Measurements from ENCODE around the gene POLN. TPM values are rescaled to one million over a fixed set of nuclear protein-coding genes. Genes with fewer than 3 reads are reported as not detected.
A peak's percentile ranks its signal among the peaks of the same experiment; 100 is the strongest.

The POLN gene
- polyA plus RNA-seq, 1 donor (not counting 4 experiments of a cell fraction or from before 2014, with no cell fraction given): 1.3 TPM

DNA sequence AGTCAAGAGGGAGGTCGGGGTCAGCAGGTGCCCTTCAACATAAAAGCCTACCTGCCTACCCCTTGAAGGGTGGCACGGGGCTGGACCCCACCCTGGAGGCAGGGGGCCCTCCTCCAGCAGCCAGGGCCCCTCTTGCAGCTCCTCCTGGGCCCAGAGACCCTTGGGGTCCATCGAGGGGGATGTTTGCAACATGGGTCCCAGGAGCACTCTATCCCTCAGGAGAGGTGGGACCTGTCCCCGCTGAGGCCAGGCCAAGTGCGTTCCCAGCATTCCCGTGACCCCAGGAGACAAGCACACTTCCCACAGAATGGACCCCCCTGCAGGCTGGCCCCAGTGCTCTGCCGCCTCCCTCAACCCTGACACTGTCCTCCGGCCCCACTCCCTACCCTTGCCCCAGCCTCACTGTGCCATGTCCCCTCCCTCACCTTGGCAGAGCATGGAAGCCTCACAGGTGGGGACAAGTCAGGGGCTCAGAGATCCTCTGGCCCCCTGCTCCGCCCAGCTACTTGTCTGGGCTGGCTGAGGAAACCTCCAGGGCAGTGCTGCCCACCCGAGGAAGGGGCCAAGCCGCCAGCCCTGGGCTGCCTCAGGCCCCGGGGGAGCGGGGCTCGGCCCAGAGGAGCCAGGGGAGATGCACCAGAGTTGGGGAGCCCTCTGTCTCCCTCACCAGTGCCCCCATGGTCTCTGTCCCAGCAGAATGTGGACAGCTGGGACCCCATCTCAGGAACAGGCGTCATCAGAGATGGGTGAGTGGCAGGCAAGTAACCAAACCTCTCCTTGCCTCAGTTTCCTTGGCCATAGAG lies 17.8 kb upstream of the POLN start:
- no peak overlapping the region for H2AFZ ChIP-seq (ENCODE audit: control insufficient read depth, low read length)
- H3K36me3 ChIP-seq (ENCODE audit: control insufficient read depth in 2 of 2, extremely low read depth in 1 of 2, insufficient read depth in 2 of 2, low read length in 2 of 2): peaks cover 3 to 10% of the 10 kb centered on the region in 2 experiments
- FAIRE-seq (no peak), DNase-seq (ENCODE audit: low read depth, low spot score) (no peak)
- no peak overlapping the region for H3K4me3 ChIP-seq (ENCODE audit: control insufficient read depth in 2 of 3, extremely low read depth in 1 of 3, insufficient read depth in 2 of 3, low read depth in 1 of 3, low read length in 3 of 3)
- H3K79me2 ChIP-seq (ENCODE audit: control insufficient read depth, insufficient read depth, low read length): peaks cover 10% of the 10 kb centered on the region
- dilution Hi-C loops (cut with MboI; ENCODE audit: extremely low pct_ligation_motif_present, low sequenced_read_pairs): no loop called here
- peaks cover 10% of the 10 kb centered on the region for H3K4me1 ChIP-seq (ENCODE audit: control insufficient read depth, extremely low read depth, insufficient read depth, low read length)
- no peak for TF ChIP-seq EZH2 (IDR thresholded peaks at IDR 0.05; ENCODE audit: low read length)
- TF ChIP-seq, protein P1, sequence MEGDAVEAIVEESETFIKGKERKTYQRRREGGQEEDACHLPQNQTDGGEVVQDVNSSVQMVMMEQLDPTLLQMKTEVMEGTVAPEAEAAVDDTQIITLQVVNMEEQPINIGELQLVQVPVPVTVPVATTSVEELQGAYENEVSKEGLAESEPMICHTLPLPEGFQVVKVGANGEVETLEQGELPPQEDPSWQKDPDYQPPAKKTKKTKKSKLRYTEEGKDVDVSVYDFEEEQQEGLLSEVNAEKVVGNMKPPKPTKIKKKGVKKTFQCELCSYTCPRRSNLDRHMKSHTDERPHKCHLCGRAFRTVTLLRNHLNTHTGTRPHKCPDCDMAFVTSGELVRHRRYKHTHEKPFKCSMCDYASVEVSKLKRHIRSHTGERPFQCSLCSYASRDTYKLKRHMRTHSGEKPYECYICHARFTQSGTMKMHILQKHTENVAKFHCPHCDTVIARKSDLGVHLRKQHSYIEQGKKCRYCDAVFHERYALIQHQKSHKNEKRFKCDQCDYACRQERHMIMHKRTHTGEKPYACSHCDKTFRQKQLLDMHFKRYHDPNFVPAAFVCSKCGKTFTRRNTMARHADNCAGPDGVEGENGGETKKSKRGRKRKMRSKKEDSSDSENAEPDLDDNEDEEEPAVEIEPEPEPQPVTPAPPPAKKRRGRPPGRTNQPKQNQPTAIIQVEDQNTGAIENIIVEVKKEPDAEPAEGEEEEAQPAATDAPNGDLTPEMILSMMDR (optimal IDR thresholded peaks at IDR 0.05 in 1 of 3, IDR thresholded peaks at IDR 0.05 in 1 of 3, conservative IDR thresholded peaks at IDR 0.05 in 1 of 3; ENCODE audit: extremely low read depth in 1 of 3, insufficient read depth in 2 of 3, low read length in 3 of 3): no peak
- H3K27ac ChIP-seq (ENCODE audit: control insufficient read depth, insufficient read depth, low read length): no peak overlapping the region
- no peaks in the 10 kb centered on the region for H3K27me3 ChIP-seq (ENCODE audit: control insufficient read depth, extremely low read depth, insufficient read depth, low read length)
- peak overlapping the region; percentile 85 for H3K4me2 ChIP-seq (ENCODE audit: control insufficient read depth, extremely low read depth, insufficient read depth, low read depth, low read length)
- peaks cover 8% of the 10 kb centered on the region for H4K20me1 ChIP-seq (ENCODE audit: control insufficient read depth, extremely low read depth, insufficient read depth, low read length)
- no peaks in the 10 kb centered on the region for H3K9me1 ChIP-seq (ENCODE audit: control insufficient read depth, extremely low read depth, insufficient read depth, low read length)
- H3K9me3 ChIP-seq (ENCODE audit: control insufficient read depth, low read depth, low read length): no peaks in the 10 kb centered on the region
- H3K9ac ChIP-seq (ENCODE audit: control insufficient read depth, extremely low read depth, insufficient read depth, low read length): peak overlapping the region; percentile 80

DNA sequence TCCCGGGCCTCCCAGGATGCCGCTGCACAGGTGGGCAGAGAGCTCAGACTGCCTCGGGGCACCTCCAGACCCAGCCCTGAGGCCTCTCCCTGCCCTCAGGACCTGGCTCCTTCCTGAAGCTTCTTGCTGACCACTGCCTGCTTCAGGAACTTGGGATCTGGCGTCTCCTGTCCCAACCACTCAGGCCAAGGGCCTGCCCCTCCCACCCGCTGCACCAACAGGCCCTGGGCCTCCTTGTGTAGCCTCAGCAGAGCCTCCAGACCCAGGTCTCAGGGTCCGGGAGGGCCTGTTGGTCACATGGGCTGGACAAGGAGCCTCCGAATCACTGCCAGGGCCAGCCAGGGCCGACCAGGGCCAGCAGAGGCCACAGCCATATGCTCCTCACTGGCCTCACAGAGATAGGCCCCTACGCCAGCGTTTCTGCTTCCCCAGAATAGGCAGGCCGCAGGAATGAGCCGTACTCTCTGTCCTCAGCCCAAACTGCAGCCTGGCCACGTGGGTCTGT lies 17.2 kb upstream of the POLN start:
- DNase-seq (ENCODE audit: low read depth, low spot score) (no peak), FAIRE-seq (no peak)
- no peak overlapping the region for H3K9ac ChIP-seq (ENCODE audit: control insufficient read depth, extremely low read depth, insufficient read depth, low read length)
- dilution Hi-C loops (cut with MboI; ENCODE audit: extremely low pct_ligation_motif_present, low sequenced_read_pairs): no loop called here
- H3K9me1 ChIP-seq (ENCODE audit: control insufficient read depth, extremely low read depth, insufficient read depth, low read length): no peaks in the 10 kb centered on the region
- H3K79me2 ChIP-seq (ENCODE audit: control insufficient read depth, insufficient read depth, low read length): peaks cover 10% of the 10 kb centered on the region
- peaks cover 10% of the 10 kb centered on the region for H3K4me1 ChIP-seq (ENCODE audit: control insufficient read depth, extremely low read depth, insufficient read depth, low read length)
- peaks cover 8% of the 10 kb centered on the region for H4K20me1 ChIP-seq (ENCODE audit: control insufficient read depth, extremely low read depth, insufficient read depth, low read length)
- H3K4me2 ChIP-seq (ENCODE audit: control insufficient read depth, extremely low read depth, insufficient read depth, low read depth, low read length): no peak overlapping the region
- no peak for TF ChIP-seq EZH2 (IDR thresholded peaks at IDR 0.05; ENCODE audit: low read length)
- TF ChIP-seq, protein P1 (optimal IDR thresholded peaks at IDR 0.05 in 1 of 3, IDR thresholded peaks at IDR 0.05 in 1 of 3, conservative IDR thresholded peaks at IDR 0.05 in 1 of 3; ENCODE audit: extremely low read depth in 1 of 3, insufficient read depth in 2 of 3, low read length in 3 of 3): no peak
- H3K36me3 ChIP-seq (ENCODE audit: control insufficient read depth in 2 of 2, extremely low read depth in 1 of 2, insufficient read depth in 2 of 2, low read length in 2 of 2): peaks cover 4 to 12% of the 10 kb centered on the region in 2 experiments
- H2AFZ ChIP-seq (ENCODE audit: control insufficient read depth, low read length): no peak overlapping the region
- no peak overlapping the region for H3K27ac ChIP-seq (ENCODE audit: control insufficient read depth, insufficient read depth, low read length)
- no peaks in the 10 kb centered on the region for H3K9me3 ChIP-seq (ENCODE audit: control insufficient read depth, low read depth, low read length)
- H3K27me3 ChIP-seq (ENCODE audit: control insufficient read depth, extremely low read depth, insufficient read depth, low read length): no peaks in the 10 kb centered on the region
- no peak overlapping the region for H3K4me3 ChIP-seq (ENCODE audit: control insufficient read depth in 2 of 3, extremely low read depth in 1 of 3, insufficient read depth in 2 of 3, low read depth in 1 of 3, low read length in 3 of 3)

Data from keratinocyte (primary cell).